ENCODE measurements around the gene SORBS2. TPM values are rescaled to one million over a fixed set of nuclear protein-coding genes. Genes with fewer than 3 reads are reported as not detected.

SORBS2 gene
- total and polyA plus RNA-seq, 8 donors: 24.2 to 50.8 (median 35.5) TPM

DNA sequence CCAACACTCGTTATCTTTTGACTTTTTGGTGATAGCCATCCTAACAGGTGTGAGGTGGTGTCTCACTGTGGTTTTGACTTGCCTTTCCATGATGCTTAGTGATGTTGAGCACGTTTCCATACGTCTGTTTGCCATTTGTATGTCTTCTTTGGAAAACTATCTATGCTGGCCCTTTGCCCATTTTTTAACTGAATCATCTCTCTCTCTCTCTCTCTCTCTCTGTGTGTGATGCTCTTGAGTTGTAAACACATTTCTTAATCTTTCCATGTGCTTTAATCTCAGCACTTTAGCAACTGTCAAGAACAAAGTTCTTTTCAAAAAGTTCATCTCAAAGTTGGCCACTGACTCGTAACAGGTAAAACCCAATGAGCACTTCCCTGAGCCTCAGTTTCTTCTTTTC, 10.5 kb downstream of the SORBS2 start:
- H3K27ac ChIP-seq: no peak overlapping the region
- no peaks in the 10 kb centered on the region for H3K4me1 ChIP-seq
- no peaks in the 10 kb centered on the region for H3K27me3 ChIP-seq
- no peaks in the 10 kb centered on the region for H3K36me3 ChIP-seq
- intact Hi-C loops (cut with DNase I): no loop called here
- ATAC-seq (no peak), DNase-seq (no peak)
- TF ChIP-seq, protein P1, sequence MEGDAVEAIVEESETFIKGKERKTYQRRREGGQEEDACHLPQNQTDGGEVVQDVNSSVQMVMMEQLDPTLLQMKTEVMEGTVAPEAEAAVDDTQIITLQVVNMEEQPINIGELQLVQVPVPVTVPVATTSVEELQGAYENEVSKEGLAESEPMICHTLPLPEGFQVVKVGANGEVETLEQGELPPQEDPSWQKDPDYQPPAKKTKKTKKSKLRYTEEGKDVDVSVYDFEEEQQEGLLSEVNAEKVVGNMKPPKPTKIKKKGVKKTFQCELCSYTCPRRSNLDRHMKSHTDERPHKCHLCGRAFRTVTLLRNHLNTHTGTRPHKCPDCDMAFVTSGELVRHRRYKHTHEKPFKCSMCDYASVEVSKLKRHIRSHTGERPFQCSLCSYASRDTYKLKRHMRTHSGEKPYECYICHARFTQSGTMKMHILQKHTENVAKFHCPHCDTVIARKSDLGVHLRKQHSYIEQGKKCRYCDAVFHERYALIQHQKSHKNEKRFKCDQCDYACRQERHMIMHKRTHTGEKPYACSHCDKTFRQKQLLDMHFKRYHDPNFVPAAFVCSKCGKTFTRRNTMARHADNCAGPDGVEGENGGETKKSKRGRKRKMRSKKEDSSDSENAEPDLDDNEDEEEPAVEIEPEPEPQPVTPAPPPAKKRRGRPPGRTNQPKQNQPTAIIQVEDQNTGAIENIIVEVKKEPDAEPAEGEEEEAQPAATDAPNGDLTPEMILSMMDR (IDR thresholded peaks at IDR 0.05): no peak
- no peak overlapping the region for H3K4me3 ChIP-seq
- H3K9me3 ChIP-seq: no peaks in the 10 kb centered on the region

GRCh38 chr4:185800266-185800945, 11.6 kb downstream of the SORBS2 start:
- intact Hi-C loops (cut with DNase I): no loop called here
- Histone ChIP-seq H3K9me3 (no peaks in the 10 kb centered on the region), H3K36me3 (no peaks in the 10 kb centered on the region), H3K27me3 (no peaks in the 10 kb centered on the region), H3K4me3 (no peak overlapping the region), H3K4me1 (no peaks in the 10 kb centered on the region), H3K27ac (no peak overlapping the region)
- TF ChIP-seq, protein P1 (IDR thresholded peaks at IDR 0.05): no peak
- ATAC-seq: no peak
- DNase-seq: no peak

GRCh38 chr4:185799442-185799841, 12.6 kb downstream of the SORBS2 start:
- H3K27ac ChIP-seq: no peak overlapping the region
- H3K9me3 ChIP-seq: no peaks in the 10 kb centered on the region
- peak; percentile 47 for ATAC-seq
- TF ChIP-seq, protein P1 (IDR thresholded peaks at IDR 0.05): no peak
- no peak for DNase-seq
- H3K36me3 ChIP-seq: no peaks in the 10 kb centered on the region
- H3K27me3 ChIP-seq: no peaks in the 10 kb centered on the region
- no peak overlapping the region for H3K4me3 ChIP-seq
- intact Hi-C loops (cut with DNase I): no loop called here
- H3K4me1 ChIP-seq: no peaks in the 10 kb centered on the region

GRCh38 chr4:185797596-185798338, 14.2 kb downstream of the SORBS2 start:
- no peak overlapping the region for H3K27ac ChIP-seq
- intact Hi-C loops (cut with DNase I): no loop called here
- no peaks in the 10 kb centered on the region for H3K4me1 ChIP-seq
- no peaks in the 10 kb centered on the region for H3K27me3 ChIP-seq
- no peaks in the 10 kb centered on the region for H3K9me3 ChIP-seq
- TF ChIP-seq, protein P1 (IDR thresholded peaks at IDR 0.05): no peak
- H3K36me3 ChIP-seq: no peaks in the 10 kb centered on the region
- ATAC-seq: no peak
- H3K4me3 ChIP-seq: no peak overlapping the region
- DNase-seq: no peak

GRCh38 chr4:185797018-185797417, 15.0 kb downstream of the SORBS2 start:
- Histone ChIP-seq H3K36me3 (no peaks in the 10 kb centered on the region), H3K9me3 (no peaks in the 10 kb centered on the region), H3K27me3 (no peaks in the 10 kb centered on the region), H3K27ac (no peak overlapping the region), H3K4me1 (no peaks in the 10 kb centered on the region), H3K4me3 (no peak overlapping the region)
- DNase-seq (no peak), ATAC-seq (no peak)
- TF ChIP-seq, protein P1 (IDR thresholded peaks at IDR 0.05): no peak
- intact Hi-C loops (cut with DNase I): no loop called here
